Progenitor cell of endocrine pancreas (in vitro differentiated cells): Measurements from ENCODE around the gene UBE2E1. TPM values are rescaled to one million over a fixed set of nuclear protein-coding genes. Genes with fewer than 3 reads are reported as not detected.
A peak's percentile ranks its signal among the peaks of the same experiment; 100 is the strongest.
"Not testable (repeated sequence)": the region's sequence is repeated elsewhere in the genome, so short reads cannot be mapped to it uniquely, and the experiment has no call there.

Experiments
- DNase-seq: peaks from one replicate; pipeline ENCODE4 v3.0.0; 2021; ENCODE audit warnings: low spot score; ENCODE audit not compliant: unreplicated experiment
- H3K27ac Mint-ChIP-seq: 2 replicates; pipeline ENCODE4 v1.8.0; 2021; ENCODE audit warnings: mild to moderate bottlenecking, moderate library complexity, mixed read lengths
- H3K27me3 Mint-ChIP-seq: 2 replicates; pipeline ENCODE4 v1.8.0; 2021; ENCODE audit warnings: mixed read lengths
- H3K36me3 Mint-ChIP-seq: 2 replicates; pipeline ENCODE4 v1.8.0; 2022; ENCODE audit warnings: mixed read lengths; ENCODE audit not compliant: insufficient read depth
- H3K4me1 Mint-ChIP-seq: 2 replicates; pipeline ENCODE4 v1.8.0; 2021; ENCODE audit warnings: low read depth, mixed read lengths
- H3K4me3 Mint-ChIP-seq: 2 replicates; pipeline ENCODE4 v1.8.0; 2021; ENCODE audit warnings: low read depth, mild to moderate bottlenecking, moderate library complexity, mixed read lengths
- H3K9me3 Mint-ChIP-seq: 2 replicates; pipeline ENCODE4 v1.8.0; 2021; ENCODE audit warnings: low read depth, mixed read lengths
- total RNA-seq: library from RNA; stranded (reverse); gene quantifications from 2 replicates; pipeline ENCODE4 v1.2.1, GENCODE V29; 2021
- TF ChIP-seq, protein P1 (sequence below): fragments of 200-600 bp; sonication (generic); IDR thresholded peaks from one replicate; pipeline ENCODE4 v1.5.0; 2021; ENCODE audit warnings: antibody characterized with exemption, mild to moderate bottlenecking; ENCODE audit not compliant: unreplicated experiment

Gene UBE2E1
- total RNA-seq, 1 donor from 2014 or later, result 134 TPM

GRCh38 chr3:23877329-23877980, 71.7 kb downstream of the UBE2E1 start:
- Mint-ChIP-seq H3K27me3 (no peaks in the 10 kb centered on the region), H3K27ac (no peak overlapping the region), H3K4me3 (no peak overlapping the region), H3K4me1 (no peaks in the 10 kb centered on the region), H3K9me3 (peaks cover 7% of the 10 kb centered on the region), H3K36me3 (peaks cover 31% of the 10 kb centered on the region)
- no peak for DNase-seq
- TF ChIP-seq, protein P1, sequence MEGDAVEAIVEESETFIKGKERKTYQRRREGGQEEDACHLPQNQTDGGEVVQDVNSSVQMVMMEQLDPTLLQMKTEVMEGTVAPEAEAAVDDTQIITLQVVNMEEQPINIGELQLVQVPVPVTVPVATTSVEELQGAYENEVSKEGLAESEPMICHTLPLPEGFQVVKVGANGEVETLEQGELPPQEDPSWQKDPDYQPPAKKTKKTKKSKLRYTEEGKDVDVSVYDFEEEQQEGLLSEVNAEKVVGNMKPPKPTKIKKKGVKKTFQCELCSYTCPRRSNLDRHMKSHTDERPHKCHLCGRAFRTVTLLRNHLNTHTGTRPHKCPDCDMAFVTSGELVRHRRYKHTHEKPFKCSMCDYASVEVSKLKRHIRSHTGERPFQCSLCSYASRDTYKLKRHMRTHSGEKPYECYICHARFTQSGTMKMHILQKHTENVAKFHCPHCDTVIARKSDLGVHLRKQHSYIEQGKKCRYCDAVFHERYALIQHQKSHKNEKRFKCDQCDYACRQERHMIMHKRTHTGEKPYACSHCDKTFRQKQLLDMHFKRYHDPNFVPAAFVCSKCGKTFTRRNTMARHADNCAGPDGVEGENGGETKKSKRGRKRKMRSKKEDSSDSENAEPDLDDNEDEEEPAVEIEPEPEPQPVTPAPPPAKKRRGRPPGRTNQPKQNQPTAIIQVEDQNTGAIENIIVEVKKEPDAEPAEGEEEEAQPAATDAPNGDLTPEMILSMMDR, result no peak

DNA sequence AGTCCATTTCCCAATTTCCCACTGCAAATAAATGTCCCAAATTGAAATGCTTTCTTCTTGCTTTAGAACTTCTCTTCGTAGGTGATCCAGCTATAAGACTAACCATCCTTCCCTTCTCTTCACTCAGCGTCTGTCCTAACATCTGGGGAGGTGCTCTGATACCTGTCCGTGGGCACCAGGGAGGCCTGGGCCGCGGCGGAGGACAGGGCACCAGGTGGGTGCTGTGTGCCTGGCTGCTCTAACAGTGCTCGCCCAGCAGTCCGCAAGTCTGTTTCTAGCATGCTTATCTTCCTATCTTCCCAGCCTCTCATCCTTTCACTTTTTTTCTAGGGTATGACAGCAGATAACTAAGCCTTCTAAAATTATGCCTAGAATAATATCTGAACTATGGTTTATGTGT, 73.7 kb downstream of the UBE2E1 start:
- DNase-seq, result no peak
- Mint-ChIP-seq H3K4me3 (no peak overlapping the region), H3K36me3 (peaks cover 35% of the 10 kb centered on the region), H3K9me3 (peaks cover 7% of the 10 kb centered on the region), H3K27me3 (no peaks in the 10 kb centered on the region), H3K27ac (no peak overlapping the region), H3K4me1 (no peaks in the 10 kb centered on the region)
- TF ChIP-seq, protein P1, result no peak

DNA sequence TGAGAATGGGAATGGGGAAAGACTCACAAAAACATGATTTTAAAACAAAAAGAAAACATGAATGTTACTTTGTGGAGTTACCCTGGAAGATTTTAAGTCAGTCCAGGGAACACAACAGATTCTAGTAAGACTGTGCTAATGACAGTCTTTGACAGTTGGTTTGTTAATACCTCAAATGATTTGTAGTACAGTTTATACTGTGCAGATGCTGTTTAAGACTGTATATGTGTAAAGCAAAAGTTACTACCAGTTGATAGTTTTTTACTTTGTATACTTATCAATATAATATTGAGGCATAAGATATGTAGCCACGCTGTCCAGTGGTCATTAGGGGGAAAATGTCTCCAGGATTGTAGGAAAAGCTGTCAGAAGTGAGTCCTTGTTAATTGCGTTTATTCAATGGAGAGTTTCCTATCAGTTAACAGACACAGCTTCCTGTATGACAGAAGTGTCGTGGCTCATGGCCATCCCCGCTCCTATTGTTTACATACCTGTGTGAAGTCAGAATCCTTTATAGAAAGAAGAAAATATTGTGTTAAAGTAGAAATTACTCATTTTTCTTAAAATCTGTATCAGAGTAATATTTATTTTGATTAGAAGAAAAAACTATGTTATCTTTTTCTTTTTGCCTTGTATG, 75.1 kb downstream of the UBE2E1 start:
- Mint-ChIP-seq H3K27me3 (no peaks in the 10 kb centered on the region), H3K4me3 (no peak overlapping the region), H3K27ac (no peak overlapping the region), H3K9me3 (peaks cover 7% of the 10 kb centered on the region), H3K4me1 (no peaks in the 10 kb centered on the region), H3K36me3 (peaks cover 35% of the 10 kb centered on the region)
- TF ChIP-seq, protein P1, result no peak
- no peak for DNase-seq

- not testable (repeated sequence) for H3K27me3 Mint-ChIP-seq, H3K9me3 Mint-ChIP-seq, H3K4me1 Mint-ChIP-seq, DNase-seq, H3K4me3 Mint-ChIP-seq
- Mint-ChIP-seq H3K36me3 (peaks cover 34% of the 10 kb centered on the region), H3K27ac (peak overlapping the region; percentile 65)
Measured at GRCh38 chr3:23881993-23882392, 76.2 kb downstream of the UBE2E1 start.

GRCh38 chr3:23882487-23882918, 76.7 kb downstream of the UBE2E1 start:
- no peak for DNase-seq
- H3K9me3 Mint-ChIP-seq, result peaks cover 7% of the 10 kb centered on the region
- H3K4me3 Mint-ChIP-seq, result no peak overlapping the region
- peaks cover 34% of the 10 kb centered on the region for H3K36me3 Mint-ChIP-seq
- H3K27me3 Mint-ChIP-seq, result no peaks in the 10 kb centered on the region
- no peaks in the 10 kb centered on the region for H3K4me1 Mint-ChIP-seq
- TF ChIP-seq, protein P1, result no peak
- no peak overlapping the region for H3K27ac Mint-ChIP-seq

DNA sequence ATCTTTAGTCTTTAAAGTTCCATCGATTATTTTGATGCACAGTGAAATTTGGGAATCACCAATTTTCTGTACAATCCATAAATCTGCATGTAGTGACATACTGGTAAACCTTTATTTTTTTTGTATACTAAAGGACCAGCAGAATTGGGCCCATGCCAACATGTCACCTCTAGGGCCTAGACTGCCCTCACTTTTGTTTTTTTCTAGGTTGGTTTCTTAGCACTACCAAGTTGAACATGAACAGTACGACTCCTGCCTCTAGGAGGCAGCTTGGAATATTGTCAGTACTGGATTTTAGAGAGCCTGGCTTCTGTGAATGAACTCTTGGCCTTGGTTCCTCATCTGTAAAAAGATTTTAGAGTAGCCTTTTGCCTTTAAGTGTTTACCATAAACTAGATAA, 78.7 kb downstream of the UBE2E1 start:
- Mint-ChIP-seq H3K36me3 (peaks cover 21% of the 10 kb centered on the region), H3K27ac (no peak overlapping the region), H3K9me3 (no peaks in the 10 kb centered on the region), H3K27me3 (no peaks in the 10 kb centered on the region), H3K4me1 (no peaks in the 10 kb centered on the region), H3K4me3 (no peak overlapping the region)
- no peak for DNase-seq
- TF ChIP-seq, protein P1, result peak; percentile 29
